ENCODE results near the gene NQO2. TPM values are rescaled to one million over a fixed set of nuclear protein-coding genes. Genes with fewer than 3 reads are reported as not detected.

NQO2 gene, protein sequence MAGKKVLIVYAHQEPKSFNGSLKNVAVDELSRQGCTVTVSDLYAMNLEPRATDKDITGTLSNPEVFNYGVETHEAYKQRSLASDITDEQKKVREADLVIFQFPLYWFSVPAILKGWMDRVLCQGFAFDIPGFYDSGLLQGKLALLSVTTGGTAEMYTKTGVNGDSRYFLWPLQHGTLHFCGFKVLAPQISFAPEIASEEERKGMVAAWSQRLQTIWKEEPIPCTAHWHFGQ
- 10 to 100 TPM; 24.0 to 81.8 (median 60.3) TPM for polyA plus RNA-seq (ENCODE audit: insufficient read length in 4 of 4)

DNA sequence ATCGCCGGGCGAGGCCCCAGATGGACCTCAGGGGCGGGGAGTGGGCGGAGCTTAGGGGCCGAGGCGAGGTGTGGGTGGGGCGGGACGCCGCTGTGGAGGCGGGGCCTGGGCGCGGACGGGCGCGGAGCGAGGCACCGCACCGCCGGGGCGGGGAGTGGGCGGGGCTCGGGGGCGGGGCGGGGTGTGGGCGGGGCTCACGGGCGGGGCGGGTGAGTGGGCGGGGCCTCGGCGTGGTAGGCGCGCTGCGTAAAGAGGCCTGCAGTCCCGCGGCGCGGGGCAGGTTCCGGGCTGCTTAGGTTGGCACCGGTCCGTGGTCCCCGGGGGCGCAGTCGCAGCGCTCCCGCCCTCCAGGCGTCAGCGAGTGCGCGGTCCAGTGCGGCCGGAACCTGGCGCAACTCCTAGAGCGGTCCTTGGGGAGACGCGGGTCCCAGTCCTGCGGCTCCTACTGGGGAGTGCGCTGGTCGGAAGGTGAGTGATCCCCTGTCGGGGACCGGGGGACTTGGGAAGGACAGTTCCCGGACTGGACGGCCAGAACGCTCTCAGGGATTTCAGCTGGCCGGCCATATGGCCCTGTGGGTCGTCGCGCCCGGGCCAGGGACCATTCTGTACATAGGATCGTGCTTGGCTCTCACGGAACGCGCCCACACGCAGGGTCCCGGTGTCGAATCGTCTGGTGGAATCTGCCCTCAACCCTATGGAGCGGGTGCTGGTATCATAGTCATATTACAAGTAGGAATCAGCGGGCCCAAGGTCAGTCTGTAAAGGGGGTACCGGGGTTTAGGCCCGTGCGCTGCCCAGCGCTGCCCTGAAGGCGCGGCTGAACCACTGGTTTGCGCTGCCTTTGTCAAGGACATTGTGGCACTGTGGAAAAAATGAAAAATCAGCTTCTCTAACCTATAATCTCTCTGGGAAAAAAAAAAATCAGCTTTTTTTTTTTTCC is at the start of gene NQO2:
Gene NQO2 (plus strand): TSS at position 277 of the 940 bp plus-strand sequence. CDS start 6,659 bp downstream, outside the sequence.
- peak in 3 of 4 donors; percentile 75 to 76 (median 75) for DNase-seq (ENCODE audit: low read depth in 4 of 4, low spot score in 3 of 4)

DNA sequence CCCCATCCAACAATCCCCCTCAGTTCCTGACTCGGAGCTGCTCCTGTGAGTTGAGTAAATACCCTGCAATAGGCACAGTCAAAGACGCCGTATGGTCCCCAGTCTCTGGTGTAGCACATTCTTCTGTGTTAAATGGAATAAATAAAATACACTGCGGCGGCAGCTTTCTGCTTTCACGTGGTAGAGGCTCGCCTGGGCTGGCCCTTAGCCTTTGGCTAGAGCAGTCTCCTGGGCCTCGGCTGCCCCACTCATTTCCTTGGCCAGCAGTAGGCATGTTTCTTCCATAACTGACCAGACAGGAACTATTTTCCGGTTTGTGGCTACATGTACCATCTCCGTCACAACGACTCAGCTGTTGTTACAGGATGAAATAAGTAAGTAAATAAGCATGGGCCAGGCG is 49.0 kb upstream of the NQO2 start:
- no peak for DNase-seq (ENCODE audit: low read depth in 4 of 4, low spot score in 3 of 4)

DNA sequence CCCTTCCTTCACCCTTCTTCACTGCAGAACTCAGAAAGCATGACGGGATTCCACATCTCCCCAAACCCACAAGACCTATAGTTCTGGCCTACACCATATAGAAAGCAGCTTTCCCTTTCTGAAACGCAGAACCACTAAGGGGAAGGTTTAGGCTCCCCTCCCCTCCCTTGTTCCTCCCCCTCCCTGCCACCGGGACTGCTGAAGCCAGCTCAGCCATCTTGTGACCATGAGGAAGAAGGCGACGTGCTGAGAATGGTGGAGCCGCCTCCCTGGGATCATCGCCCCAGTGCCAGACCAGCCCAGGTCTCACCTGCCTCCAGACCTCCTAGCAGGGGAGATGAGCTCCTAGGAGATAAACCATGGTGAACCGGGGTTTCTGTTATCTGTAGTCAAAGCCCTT is 48.0 kb upstream of the NQO2 start:
- DNase-seq (ENCODE audit: low read depth in 4 of 4, low spot score in 3 of 4), result no peak

DNA sequence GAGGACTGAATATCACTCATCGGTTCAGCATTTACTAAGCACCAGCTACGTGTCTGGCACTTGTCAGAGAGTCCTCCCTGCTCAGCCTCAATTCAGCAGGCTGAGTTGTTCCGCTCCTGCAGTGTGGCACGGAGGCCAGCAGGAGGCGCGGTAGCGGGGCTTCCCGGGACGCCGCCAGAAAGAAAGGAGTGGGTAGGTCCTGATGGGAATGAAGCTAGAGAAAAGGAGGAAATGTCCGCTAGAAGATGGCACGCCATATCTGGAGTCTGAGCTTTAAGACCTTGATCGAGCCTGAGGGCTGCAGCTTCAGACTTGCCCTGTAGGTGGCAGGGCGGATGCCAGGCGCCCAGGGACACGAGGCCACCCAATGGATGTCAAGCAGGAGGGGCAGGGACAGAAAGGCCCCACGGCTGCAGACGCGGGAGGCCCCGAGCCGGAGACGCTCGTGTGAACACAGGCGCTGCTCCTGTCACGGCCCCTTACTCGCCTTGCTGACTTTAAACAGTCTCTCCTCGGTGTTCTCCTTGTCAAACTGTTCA is 47.1 kb upstream of the NQO2 start:
- DNase-seq (ENCODE audit: low read depth in 4 of 4, low spot score in 3 of 4), result peak in 3 of 4 donors; percentile 52 to 64 (median 59)

DNA sequence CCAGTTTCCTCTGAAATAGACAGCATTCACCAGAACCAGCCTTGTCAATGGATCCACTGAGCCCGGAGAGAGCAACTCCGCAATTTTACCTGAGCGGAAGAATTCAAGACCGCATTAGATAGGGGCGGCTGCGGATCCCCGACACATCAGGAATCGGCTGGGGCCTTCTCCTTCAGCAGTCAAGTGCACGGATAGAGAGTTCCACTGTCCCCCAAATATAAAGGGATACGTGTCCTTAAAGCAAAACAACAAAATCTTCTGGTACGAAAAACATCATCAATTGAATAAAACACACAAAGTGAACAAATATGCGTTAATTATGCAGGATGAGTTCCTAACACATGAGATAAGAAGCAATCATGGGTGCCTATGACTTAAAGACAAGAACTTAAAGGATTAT is 46.6 kb upstream of the NQO2 start:
- no peak for DNase-seq (ENCODE audit: low read depth in 4 of 4, low spot score in 3 of 4)

DNA sequence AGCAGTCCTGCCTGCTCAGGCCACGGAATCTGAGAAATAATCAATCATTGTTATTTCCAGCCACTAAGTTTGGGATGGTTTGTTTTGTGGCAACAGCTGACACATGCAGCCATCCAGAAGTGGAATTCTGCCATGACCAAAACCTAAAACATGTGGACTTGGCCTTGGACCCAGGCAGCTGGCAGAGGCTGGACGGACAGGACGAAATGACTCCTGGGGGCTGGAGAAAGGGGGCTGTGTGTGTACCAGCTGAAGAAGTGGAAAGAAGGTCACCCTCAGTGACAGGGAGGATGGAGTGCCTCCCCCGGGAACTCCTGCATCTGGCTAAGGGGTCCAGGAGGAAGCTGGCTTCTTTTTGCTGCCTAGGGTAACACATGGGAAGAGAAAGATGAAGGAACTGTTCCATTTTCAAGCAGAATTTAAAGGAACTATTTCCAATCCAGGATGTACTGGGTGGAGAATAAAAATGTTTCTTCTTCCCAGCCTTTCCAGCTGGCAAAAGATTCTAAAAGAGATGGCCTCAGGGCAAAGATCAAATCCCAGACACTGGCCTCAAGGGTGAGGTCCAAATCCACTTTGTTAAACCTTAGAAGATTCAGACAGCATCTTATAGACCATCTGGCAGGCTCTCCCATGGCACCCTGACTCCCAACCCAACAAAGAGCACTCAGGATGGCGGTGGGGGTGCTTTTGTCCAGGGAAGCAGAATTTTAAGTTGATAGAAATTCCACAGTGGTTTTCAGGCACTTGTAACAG is 42.6 kb upstream of the NQO2 start:
- no peak for DNase-seq (ENCODE audit: low read depth in 4 of 4, low spot score in 3 of 4)

DNA sequence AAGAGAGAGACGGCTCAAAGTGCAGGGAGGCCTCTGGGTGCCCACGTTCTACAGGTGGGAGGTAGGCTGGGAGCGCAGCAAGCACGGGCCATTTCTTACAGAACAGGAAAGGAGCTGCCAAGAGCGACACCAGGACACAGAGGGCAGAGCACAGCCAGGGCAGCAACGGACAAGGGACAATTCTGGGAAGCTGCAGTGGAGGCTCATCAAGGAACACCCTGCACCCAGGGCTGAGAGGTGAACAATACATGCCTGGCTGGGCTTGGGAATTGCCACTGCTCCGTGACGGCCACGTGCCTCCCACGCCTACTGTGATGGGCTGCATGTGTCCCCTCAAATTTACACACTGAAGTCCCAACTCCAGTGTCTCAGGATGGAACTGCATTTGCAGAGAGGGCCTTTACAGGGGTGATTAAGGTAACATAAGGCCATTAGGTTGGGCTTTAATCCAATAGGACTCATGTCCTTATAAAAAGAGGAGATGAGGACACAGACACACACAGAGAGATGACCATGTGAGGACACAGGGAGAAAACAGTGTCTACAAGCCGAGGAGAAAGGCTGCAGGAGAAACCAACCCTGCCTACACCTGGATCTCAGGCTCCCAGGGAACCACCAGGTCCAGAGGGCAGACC is 41.9 kb upstream of the NQO2 start:
- no peak for DNase-seq (ENCODE audit: low read depth in 4 of 4, low spot score in 3 of 4)

DNA sequence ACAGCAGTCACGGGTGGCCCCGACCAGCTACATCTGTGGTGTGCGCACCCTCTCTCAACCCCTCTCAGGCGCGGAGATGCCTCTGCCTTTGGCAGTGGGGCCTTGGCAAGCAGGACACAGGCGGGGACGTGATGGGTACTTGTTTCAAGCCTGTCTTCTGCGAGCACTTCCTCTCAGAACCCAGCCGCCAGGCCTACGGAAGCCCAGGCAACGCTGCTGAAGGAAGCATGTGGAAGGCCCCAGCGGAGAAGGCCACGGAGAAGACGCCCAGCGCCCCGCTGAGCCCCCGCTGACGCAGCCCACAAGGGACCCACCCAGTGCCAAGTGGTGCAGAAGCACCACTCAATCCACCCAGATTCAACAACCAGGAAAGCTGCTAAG is 41.4 kb upstream of the NQO2 start:
- no peak for DNase-seq (ENCODE audit: low read depth in 4 of 4, low spot score in 3 of 4)

DNA sequence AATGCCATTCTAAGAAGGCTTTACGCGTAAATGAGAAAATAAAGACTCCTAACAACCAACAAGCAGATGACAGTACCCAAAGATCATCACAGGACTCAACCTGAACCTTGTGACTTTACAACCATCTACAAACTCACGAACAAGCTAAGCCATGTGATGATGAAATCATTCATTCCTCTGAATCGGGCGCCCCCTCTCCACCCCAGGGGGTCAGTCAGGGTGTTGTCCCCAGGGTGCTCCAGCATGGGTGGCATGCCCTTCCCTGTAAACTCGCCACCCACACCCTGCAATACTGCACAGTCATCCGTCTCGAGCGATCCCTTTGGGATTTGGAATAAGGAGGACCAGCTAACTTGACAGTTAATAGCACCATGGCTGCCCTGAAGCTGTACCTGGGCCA is 40.9 kb upstream of the NQO2 start:
- no peak for DNase-seq (ENCODE audit: low read depth in 4 of 4, low spot score in 3 of 4)

DNA sequence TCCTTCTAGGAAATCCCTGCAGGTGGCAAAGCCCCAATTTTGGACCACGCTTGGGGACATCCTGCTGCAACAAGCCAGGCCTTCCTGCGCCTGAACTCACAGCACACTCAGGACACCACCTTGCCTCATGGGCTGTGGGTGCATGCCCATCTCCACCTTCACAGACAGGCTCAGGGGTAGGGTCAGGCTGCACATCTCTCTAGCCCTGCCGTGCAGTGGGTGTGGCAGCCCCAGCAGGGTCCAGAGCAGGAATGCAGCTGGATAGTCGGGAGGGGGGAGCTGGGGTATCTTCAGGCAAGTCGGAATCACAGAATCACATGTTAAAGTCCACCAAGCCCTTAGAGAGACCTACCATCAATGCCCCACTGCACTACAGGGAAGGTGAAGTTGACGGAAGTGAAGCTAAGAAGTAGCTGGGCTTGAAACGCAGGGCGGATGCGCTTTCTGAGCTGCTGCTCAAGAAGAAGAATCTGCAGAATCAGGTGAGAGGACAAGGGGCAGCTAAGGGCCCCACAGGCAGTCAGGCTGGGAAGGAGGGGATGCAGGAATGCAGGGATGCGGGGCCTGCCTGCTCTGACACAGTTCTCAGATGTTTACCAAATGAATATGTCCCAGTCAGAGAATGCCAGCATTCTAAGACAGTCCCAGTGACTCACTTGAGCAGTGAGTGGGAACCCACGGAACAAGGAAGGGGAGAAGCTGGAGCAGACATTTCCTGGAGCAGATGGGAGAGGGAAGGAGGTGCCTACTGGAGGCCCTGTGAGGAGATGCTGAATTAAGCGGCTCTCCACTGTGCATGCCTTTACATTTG is 39.6 kb upstream of the NQO2 start:
- DNase-seq (ENCODE audit: low read depth in 4 of 4, low spot score in 3 of 4), result no peak

DNA sequence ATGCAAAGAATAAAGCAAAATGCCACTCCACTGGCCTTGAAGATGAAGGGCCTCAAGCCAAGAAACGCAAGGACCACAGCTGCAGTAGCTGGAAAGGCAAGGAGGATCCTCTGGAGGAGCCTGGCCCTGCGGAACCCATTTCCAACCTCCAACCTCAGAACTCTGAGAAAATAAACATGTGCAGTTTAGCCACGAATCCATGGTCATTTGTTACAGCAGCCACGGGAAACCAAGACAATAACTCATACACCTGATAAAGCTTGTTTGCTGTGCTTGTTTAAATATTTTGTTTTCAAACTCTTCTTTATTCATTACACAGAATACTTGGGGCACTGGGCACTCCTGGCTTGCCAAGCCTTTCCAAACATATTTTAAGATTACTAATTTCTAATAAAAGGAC is 38.8 kb upstream of the NQO2 start:
- no peak for DNase-seq (ENCODE audit: low read depth in 4 of 4, low spot score in 3 of 4)

DNA sequence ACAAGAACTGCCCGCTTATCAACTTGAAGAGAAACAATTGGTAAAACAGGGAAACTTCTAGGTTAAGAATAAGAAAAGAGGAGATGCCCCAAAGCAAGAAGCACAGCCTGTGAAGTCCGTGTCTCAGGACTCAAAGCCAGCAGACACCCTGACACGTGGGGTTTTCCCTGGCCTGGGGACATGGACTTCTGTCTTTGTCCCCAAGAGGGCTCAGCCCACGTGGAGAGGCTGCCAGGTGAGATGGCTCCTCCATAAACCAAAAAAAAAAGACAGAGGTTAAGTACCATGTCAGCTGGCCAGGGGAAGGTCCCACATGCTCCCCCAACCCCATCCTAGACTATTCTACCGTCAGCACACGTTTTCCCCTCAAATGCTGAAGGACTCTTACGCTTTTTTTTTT is 38.2 kb upstream of the NQO2 start:
- no peak for DNase-seq (ENCODE audit: low read depth in 4 of 4, low spot score in 3 of 4)

DNA sequence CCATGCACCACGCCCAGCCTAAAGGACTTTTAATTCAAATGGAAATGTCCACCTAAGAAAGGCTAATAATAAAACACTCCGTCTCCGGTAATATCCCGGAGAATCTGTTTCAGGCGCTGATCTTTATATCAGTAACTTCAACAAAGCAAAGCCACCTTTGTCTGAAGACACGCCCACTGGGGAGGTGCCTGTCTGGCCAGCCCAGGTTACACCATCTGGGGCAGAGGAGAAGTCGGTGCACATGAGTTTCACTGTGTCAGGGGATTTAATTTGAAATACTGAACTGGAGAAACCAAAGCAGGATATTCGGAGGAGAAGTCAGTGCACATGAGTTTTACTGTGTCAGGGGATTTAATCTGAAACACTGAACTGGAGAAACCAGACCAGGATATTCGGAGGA is 37.7 kb upstream of the NQO2 start:
- no peak for DNase-seq (ENCODE audit: low read depth in 4 of 4, low spot score in 3 of 4)

DNA sequence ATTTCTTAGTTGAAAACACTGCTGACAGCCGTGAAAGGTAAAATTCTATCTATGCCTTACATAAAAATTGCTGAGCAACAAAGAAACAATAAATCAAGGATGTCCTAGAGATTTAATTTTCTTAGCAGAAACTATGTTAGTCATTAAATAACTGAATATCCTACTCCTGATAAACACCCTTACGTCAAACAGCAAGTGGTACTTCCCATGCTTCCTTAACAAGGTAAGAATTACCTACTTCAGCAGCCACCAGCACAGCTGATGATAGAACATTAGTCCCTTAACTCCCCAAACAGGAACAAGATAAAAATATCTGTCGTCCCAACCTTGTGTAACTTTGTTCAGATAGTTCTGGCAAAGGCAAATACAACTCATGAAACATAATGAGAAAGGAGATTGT is 37.1 kb upstream of the NQO2 start:
- DNase-seq (ENCODE audit: low read depth in 4 of 4, low spot score in 3 of 4), result no peak

DNA sequence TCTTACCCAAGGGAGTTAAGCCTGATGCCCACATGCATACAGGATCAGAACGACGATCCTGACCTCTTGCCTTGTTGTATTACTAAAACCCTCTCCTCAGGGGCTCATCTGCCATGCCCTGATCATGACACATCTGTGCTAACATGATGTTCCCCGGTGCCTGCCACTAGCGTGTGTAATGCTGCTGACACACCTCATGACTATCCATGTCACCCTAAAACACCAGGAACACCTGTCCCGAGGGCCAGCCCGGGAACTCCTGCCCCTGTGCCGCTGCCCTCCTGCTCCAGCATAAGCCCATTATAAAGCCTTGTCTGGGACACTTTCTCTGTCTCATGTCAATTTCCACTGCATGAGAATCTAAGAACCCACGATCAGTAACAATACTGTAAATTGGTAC is 35.9 kb upstream of the NQO2 start:
- no peak for DNase-seq (ENCODE audit: low read depth in 4 of 4, low spot score in 3 of 4)

DNA sequence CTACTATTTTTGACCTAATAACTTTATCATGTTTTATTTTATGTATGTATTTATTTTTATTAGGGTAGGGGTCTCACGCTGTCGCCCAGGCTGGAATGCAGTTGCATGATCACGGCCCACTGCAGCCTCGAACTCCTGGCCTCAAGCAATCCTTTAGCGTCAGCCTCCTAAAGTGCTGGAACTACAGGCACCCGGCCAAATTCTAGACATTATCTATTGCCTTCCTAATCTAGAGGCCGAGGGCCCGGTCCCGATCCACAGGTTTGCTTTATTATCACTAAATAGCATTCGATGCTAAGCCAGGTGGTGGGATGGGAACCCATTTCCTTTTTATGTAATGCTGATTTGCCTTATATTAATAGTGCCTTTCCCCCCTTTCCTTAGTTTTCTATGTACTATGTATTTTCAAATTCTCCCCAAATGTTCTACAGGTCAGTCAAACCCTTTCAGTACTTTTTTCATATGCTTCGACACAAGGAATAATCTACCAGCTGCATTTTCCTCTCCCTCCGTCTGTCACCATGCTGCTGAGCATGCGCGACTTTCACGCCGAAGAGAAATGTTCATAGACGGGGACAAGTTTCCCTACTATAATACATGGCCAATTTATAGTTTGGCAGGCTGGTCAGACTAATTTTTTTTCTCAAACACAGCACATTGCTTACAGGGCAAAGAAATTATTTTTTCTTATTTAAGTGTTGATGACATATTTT is 34.7 kb upstream of the NQO2 start:
- DNase-seq (ENCODE audit: low read depth in 4 of 4, low spot score in 3 of 4), result no peak

DNA sequence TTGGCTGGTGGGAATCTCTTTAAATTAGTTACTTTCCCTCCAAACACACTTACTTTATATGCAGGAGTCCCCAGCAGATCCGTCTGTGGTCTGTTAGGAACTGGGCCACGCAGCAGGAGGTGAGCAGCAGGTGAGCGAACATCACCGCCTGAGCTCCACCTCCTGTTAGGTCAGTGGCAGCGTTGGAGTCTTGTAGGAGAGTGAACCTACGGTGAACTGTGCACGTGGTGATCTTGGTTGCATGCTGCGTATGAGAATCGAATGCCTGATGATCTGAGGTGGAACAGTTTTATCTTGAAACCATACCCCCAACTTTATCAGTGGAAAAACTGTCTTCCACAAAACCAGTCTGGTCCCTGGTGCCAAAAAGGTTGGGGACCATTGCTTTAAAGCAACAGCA is 33.3 kb upstream of the NQO2 start:
- DNase-seq (ENCODE audit: low read depth in 4 of 4, low spot score in 3 of 4), result no peak

DNA sequence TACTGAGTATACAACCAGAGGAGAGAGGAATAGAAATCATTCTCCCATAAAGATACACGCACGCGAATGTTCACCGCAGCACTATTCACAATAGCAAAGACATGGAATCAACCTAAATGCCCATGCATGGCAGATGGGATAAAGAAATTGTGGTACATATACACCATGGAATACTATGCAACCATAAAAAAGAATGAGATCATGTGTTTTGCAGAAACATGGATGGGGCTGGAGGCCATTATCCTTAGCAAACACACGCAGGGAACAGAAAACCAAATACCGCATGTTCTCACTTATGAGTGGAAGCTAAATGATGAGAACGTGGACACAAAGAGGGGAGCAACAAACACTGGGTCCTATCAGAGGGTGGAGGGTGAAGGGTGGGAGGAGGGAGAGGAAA is 31.8 kb upstream of the NQO2 start:
- DNase-seq (ENCODE audit: low read depth in 4 of 4, low spot score in 3 of 4), result no peak

DNA sequence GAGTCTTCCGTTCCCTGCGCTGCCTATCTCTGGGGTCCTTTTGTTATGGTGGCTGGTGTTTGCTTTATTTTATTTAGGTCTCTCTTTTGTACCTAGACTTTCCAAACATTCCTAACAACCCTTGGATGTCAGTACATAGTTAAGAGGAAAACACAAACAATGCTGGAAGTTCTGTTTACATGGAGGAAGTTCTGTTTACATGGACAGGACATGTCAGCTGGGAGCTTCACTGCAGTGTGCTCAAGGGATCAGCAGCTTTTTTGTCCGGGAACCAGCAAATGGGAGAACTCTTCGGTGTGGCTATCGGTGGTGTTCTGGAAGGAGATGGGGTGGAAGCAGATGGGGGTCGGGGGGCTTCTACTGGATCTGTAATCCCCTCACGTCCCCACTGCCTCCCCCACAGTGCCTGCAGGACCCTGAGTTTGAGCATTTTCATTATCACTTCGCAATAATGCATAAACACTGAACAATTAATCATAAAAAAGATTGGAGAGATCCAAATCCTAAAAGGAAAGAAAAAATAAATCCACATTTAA is 31.0 kb upstream of the NQO2 start:
- DNase-seq (ENCODE audit: low read depth in 4 of 4, low spot score in 3 of 4), result no peak
